ENCODE measurements around the gene ISCU. TPM values are rescaled to one million over a fixed set of nuclear protein-coding genes. Genes with fewer than 3 reads are reported as not detected.

Gene ISCU
- total and polyA plus RNA-seq, 9 of the 15 experiments (the other 6 are each of a cell fraction or from before 2014, with no cell fraction given) = 15.9 to 92.5 (median 77.3) TPM

GRCh38 chr12:108616941-108617858 lies 54.8 kb downstream of the ISCU start (continued):
- no peak for TF ChIP-seq IRF9 (tag; IDR thresholded peaks at IDR 0.05)
- TF ChIP-seq, protein P1, sequence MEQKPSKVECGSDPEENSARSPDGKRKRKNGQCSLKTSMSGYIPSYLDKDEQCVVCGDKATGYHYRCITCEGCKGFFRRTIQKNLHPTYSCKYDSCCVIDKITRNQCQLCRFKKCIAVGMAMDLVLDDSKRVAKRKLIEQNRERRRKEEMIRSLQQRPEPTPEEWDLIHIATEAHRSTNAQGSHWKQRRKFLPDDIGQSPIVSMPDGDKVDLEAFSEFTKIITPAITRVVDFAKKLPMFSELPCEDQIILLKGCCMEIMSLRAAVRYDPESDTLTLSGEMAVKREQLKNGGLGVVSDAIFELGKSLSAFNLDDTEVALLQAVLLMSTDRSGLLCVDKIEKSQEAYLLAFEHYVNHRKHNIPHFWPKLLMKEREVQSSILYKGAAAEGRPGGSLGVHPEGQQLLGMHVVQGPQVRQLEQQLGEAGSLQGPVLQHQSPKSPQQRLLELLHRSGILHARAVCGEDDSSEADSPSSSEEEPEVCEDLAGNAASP (IDR thresholded peaks at IDR 0.05) = no peak
- peak; percentile 87 for TF ChIP-seq RBM25 (IDR thresholded peaks at IDR 0.05; ENCODE audit: low read depth, low read length, severe bottlenecking)
- TF ChIP-seq BCOR (IDR thresholded peaks at IDR 0.05) = peak; percentile 88
- TF ChIP-seq RBM17 (IDR thresholded peaks at IDR 0.05; ENCODE audit: borderline replicate concordance, low read depth, low read length) = no peak
- no peak for TF ChIP-seq EZH2 (IDR thresholded peaks at IDR 0.05; ENCODE audit: borderline replicate concordance, low read depth, low read length)
- no peak for TF ChIP-seq ZNF324 (CRISPR knock-in tag; IDR thresholded peaks at IDR 0.05)
- TF ChIP-seq, protein P2, sequence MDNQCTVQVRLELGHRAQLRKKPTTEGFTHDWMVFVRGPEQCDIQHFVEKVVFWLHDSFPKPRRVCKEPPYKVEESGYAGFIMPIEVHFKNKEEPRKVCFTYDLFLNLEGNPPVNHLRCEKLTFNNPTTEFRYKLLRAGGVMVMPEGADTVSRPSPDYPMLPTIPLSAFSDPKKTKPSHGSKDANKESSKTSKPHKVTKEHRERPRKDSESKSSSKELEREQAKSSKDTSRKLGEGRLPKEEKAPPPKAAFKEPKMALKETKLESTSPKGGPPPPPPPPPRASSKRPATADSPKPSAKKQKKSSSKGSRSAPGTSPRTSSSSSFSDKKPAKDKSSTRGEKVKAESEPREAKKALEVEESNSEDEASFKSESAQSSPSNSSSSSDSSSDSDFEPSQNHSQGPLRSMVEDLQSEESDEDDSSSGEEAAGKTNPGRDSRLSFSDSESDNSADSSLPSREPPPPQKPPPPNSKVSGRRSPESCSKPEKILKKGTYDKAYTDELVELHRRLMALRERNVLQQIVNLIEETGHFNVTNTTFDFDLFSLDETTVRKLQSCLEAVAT (IDR thresholded peaks at IDR 0.05) = no peak
- TF ChIP-seq PTBP1 (IDR thresholded peaks at IDR 0.05; ENCODE audit: low read depth, low read length) = 0 out of 2 replicates have a peak, but pooled peaks have one; percentile 58
- peak; percentile 92 for TF ChIP-seq ADNP (tag; IDR thresholded peaks at IDR 0.05)
- no peak for TF ChIP-seq E2F3 (CRISPR knock-in tag; IDR thresholded peaks at IDR 0.05)
- TF ChIP-seq, protein P3, sequence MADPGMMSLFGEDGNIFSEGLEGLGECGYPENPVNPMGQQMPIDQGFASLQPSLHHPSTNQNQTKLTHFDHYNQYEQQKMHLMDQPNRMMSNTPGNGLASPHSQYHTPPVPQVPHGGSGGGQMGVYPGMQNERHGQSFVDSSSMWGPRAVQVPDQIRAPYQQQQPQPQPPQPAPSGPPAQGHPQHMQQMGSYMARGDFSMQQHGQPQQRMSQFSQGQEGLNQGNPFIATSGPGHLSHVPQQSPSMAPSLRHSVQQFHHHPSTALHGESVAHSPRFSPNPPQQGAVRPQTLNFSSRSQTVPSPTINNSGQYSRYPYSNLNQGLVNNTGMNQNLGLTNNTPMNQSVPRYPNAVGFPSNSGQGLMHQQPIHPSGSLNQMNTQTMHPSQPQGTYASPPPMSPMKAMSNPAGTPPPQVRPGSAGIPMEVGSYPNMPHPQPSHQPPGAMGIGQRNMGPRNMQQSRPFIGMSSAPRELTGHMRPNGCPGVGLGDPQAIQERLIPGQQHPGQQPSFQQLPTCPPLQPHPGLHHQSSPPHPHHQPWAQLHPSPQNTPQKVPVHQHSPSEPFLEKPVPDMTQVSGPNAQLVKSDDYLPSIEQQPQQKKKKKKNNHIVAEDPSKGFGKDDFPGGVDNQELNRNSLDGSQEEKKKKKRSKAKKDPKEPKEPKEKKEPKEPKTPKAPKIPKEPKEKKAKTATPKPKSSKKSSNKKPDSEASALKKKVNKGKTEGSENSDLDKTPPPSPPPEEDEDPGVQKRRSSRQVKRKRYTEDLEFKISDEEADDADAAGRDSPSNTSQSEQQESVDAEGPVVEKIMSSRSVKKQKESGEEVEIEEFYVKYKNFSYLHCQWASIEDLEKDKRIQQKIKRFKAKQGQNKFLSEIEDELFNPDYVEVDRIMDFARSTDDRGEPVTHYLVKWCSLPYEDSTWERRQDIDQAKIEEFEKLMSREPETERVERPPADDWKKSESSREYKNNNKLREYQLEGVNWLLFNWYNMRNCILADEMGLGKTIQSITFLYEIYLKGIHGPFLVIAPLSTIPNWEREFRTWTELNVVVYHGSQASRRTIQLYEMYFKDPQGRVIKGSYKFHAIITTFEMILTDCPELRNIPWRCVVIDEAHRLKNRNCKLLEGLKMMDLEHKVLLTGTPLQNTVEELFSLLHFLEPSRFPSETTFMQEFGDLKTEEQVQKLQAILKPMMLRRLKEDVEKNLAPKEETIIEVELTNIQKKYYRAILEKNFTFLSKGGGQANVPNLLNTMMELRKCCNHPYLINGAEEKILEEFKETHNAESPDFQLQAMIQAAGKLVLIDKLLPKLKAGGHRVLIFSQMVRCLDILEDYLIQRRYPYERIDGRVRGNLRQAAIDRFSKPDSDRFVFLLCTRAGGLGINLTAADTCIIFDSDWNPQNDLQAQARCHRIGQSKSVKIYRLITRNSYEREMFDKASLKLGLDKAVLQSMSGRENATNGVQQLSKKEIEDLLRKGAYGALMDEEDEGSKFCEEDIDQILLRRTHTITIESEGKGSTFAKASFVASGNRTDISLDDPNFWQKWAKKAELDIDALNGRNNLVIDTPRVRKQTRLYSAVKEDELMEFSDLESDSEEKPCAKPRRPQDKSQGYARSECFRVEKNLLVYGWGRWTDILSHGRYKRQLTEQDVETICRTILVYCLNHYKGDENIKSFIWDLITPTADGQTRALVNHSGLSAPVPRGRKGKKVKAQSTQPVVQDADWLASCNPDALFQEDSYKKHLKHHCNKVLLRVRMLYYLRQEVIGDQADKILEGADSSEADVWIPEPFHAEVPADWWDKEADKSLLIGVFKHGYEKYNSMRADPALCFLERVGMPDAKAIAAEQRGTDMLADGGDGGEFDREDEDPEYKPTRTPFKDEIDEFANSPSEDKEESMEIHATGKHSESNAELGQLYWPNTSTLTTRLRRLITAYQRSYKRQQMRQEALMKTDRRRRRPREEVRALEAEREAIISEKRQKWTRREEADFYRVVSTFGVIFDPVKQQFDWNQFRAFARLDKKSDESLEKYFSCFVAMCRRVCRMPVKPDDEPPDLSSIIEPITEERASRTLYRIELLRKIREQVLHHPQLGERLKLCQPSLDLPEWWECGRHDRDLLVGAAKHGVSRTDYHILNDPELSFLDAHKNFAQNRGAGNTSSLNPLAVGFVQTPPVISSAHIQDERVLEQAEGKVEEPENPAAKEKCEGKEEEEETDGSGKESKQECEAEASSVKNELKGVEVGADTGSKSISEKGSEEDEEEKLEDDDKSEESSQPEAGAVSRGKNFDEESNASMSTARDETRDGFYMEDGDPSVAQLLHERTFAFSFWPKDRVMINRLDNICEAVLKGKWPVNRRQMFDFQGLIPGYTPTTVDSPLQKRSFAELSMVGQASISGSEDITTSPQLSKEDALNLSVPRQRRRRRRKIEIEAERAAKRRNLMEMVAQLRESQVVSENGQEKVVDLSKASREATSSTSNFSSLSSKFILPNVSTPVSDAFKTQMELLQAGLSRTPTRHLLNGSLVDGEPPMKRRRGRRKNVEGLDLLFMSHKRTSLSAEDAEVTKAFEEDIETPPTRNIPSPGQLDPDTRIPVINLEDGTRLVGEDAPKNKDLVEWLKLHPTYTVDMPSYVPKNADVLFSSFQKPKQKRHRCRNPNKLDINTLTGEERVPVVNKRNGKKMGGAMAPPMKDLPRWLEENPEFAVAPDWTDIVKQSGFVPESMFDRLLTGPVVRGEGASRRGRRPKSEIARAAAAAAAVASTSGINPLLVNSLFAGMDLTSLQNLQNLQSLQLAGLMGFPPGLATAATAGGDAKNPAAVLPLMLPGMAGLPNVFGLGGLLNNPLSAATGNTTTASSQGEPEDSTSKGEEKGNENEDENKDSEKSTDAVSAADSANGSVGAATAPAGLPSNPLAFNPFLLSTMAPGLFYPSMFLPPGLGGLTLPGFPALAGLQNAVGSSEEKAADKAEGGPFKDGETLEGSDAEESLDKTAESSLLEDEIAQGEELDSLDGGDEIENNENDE (IDR thresholded peaks at IDR 0.05; ENCODE audit: low read depth, low read length) = no peak
